PC-9 (cell line): ENCODE data around the gene OPHN1. TPM values are rescaled to one million over a fixed set of nuclear protein-coding genes. Genes with fewer than 3 reads are reported as not detected.
A peak's percentile ranks its signal among the peaks of the same experiment; 100 is the strongest.

Source experiments
- BruUV-seq: library from RNA; stranded (reverse); fragments of 400-500 nt; replicated peaks from 2 replicates; lab custom pipeline; 2021; lab: Mats Ljungman, UMichigan
- CTCF ChIA-PET: fragments of 300-600 bp; sonication (Branson Sonifier 250); formaldehyde crosslinking; loops from one replicate; lab custom pipeline; 2022; ENCODE audit warnings: antibody characterized with exemption; lab: Charles Lee
- POLR2A ChIA-PET: fragments of 300-600 bp; sonication (Branson Sonifier 250); formaldehyde crosslinking; loops from one replicate; lab custom pipeline; 2022; ENCODE audit warnings: antibody characterized with exemption; ENCODE audit not compliant: unreplicated experiment; lab: Charles Lee
- DNase-seq, 2 experiments: peaks; one replicate each; pipeline versions ENCODE4 v3.0.0 to v3.0.0-alpha.2; 2015 to 2022; ENCODE audit warnings: mixed read lengths in 1 of 2
- H2AFZ ChIP-seq: fragments of 200-600 bp; sonication (generic); 2 replicates; pipeline ENCODE4 v1.8.1; 2017; ENCODE audit warnings: antibody characterized with exemption
- H3F3A ChIP-seq: fragments of 200-600 bp; sonication (generic); 2 replicates; pipeline ENCODE4 v1.8.1; 2017; ENCODE audit warnings: antibody characterized with exemption, mild to moderate bottlenecking, low read depth; ENCODE audit not compliant: insufficient read depth
- H3K27ac ChIP-seq: fragments of 200-600 bp; sonication (generic); 2 replicates; pipeline ENCODE4 v1.6.1; 2016; ENCODE audit warnings: mixed run types
- H3K27me3 ChIP-seq: fragments of 200-600 bp; sonication (generic); 2 replicates; pipeline ENCODE4 v1.6.1; 2016; ENCODE audit warnings: low read depth, mixed run types; ENCODE audit not compliant: insufficient read depth
- H3K36me3 ChIP-seq: fragments of 200-600 bp; sonication (generic); 2 replicates; pipeline ENCODE4 v1.6.1; 2016; ENCODE audit warnings: low read depth, mixed run types
- H3K4me1 ChIP-seq: fragments of 200-600 bp; sonication (generic); replicated peaks from 2 replicates; pipeline ENCODE4 v1.6.1; 2016; ENCODE audit warnings: mixed run types; ENCODE audit not compliant: insufficient read depth
- H3K4me2 ChIP-seq: fragments of 200-600 bp; sonication (generic); 2 replicates; pipeline ENCODE4 v1.6.1; 2017; ENCODE audit warnings: mixed run types
- H3K4me3 ChIP-seq: fragments of 200-600 bp; sonication (generic); 2 replicates; pipeline ENCODE4 v1.6.1; 2016; ENCODE audit warnings: mixed run types
- H3K79me2 ChIP-seq: fragments of 200-600 bp; sonication (generic); 2 replicates; pipeline ENCODE4 v1.6.1; 2017; ENCODE audit warnings: low read depth, mixed run types
- H3K9me2 ChIP-seq: fragments of 200-600 bp; sonication (generic); 2 replicates; pipeline ENCODE4 v1.8.1; 2017; ENCODE audit warnings: mild to moderate bottlenecking; ENCODE audit not compliant: insufficient read depth
- H3K9me3 ChIP-seq: fragments of 200-600 bp; sonication (generic); 2 replicates; pipeline ENCODE4 v1.8.1; 2016; ENCODE audit warnings: low read depth; ENCODE audit not compliant: insufficient read depth
- H4K20me1 ChIP-seq: fragments of 200-600 bp; sonication (generic); 2 replicates; pipeline ENCODE4 v1.8.1; 2017; ENCODE audit not compliant: insufficient read depth
- EZH2 ChIP-seq: fragments of 200-600 bp; sonication (generic); IDR thresholded peaks from 2 replicates; pipeline ENCODE4 v1.8.0; 2017; ENCODE audit warnings: antibody characterized with exemption, low read depth
- intact Hi-C: fragments of 100-400 bp; cut with micrococcal nuclease; formaldehyde crosslinking; loops from one replicate; pipeline ENCODE4 v1.10.0; 2022; ENCODE audit not compliant: unreplicated experiment
- total RNA-seq: library from RNA; stranded (reverse); gene quantifications from 2 replicates; pipeline ENCODE4 v1.2.3, GENCODE V29; 2021
- TF ChIP-seq, protein P1 (sequence below): fragments of 200-600 bp; sonication (generic); conservative IDR thresholded peaks from 2 replicates; pipeline ENCODE4 v1.6.1; 2017; ENCODE audit warnings: mixed run types, antibody characterized with exemption, mild to moderate bottlenecking, moderate library complexity

The OPHN1 gene
- total RNA-seq, 1 experiment from 2014 or later = 9.3 TPM

DNA sequence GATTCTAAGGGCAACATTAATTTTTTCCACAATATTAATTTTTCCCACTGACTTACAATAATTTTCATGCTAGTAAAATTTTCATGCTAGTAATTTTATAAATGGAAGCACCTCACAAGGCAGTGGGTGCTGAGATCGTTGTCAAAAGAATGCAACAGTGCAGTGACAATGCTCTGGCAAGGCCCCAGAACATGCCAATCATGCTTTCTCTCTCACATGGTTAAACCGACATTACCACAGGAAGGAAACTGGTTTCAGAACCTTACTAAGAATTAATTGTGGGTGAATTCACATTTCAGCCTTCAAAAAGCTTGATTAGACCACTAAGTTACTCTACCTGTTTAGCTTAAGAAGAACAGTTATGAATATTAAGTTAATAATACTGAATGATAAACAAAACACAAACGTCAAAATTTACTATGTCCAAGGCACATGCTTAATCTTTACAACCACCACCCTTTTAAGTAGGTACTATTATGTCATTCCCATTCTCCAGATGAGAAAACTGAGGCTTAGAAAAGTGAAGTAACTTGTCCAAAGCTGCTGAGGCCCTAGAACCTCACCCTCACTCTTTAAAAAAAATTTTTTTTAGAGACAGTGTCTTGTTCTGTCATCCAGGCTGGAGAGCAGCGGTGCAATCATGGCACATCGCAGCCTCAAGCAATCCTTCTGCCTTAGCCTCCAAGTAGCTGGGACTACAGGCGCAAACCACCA is 10.0 kb upstream of the OPHN1 start:
- no peaks in the 10 kb centered on the region for H3K27me3 ChIP-seq
- CTCF ChIA-PET = no interaction called here
- H3K36me3 ChIP-seq = no peaks in the 10 kb centered on the region
- POLR2A ChIA-PET = no interaction called here
- H3K79me2 ChIP-seq = no peaks in the 10 kb centered on the region
- intact Hi-C loops = no loop called here
- no peak overlapping the region for H3K27ac ChIP-seq
- peaks cover under 1% of the 10 kb centered on the region; the same call in 1 of the 2 replicates for H3F3A ChIP-seq
- no TSS peak for BruUV-seq
- H3K9me3 ChIP-seq = no peaks in the 10 kb centered on the region
- H4K20me1 ChIP-seq = no peaks in the 10 kb centered on the region
- DNase-seq = peak; percentile 46 to 59
- H3K4me1 ChIP-seq = peaks cover 7% of the 10 kb centered on the region; the same call in 1 of the 2 replicates
- H3K9me2 ChIP-seq = no peaks in the 10 kb centered on the region
- H2AFZ ChIP-seq = no peak overlapping the region
- H3K4me2 ChIP-seq = no peak overlapping the region
- TF ChIP-seq, protein P1, sequence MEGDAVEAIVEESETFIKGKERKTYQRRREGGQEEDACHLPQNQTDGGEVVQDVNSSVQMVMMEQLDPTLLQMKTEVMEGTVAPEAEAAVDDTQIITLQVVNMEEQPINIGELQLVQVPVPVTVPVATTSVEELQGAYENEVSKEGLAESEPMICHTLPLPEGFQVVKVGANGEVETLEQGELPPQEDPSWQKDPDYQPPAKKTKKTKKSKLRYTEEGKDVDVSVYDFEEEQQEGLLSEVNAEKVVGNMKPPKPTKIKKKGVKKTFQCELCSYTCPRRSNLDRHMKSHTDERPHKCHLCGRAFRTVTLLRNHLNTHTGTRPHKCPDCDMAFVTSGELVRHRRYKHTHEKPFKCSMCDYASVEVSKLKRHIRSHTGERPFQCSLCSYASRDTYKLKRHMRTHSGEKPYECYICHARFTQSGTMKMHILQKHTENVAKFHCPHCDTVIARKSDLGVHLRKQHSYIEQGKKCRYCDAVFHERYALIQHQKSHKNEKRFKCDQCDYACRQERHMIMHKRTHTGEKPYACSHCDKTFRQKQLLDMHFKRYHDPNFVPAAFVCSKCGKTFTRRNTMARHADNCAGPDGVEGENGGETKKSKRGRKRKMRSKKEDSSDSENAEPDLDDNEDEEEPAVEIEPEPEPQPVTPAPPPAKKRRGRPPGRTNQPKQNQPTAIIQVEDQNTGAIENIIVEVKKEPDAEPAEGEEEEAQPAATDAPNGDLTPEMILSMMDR = no peak
- TF ChIP-seq EZH2 = no peak
- H3K4me3 ChIP-seq = no peak overlapping the region

- no TSS peak for BruUV-seq
- peak in 1 of 2 experiments; percentile 32 for DNase-seq
- Histone ChIP-seq H4K20me1 (no peaks in the 10 kb centered on the region), H2AFZ (no peak overlapping the region), H3K4me2 (no peak overlapping the region), H3K9me2 (no peaks in the 10 kb centered on the region), H3K27ac (no peak overlapping the region), H3F3A (peaks cover 5% of the 10 kb centered on the region; the same call in 1 of the 2 replicates), H3K9me3 (no peaks in the 10 kb centered on the region), H3K79me2 (no peaks in the 10 kb centered on the region), H3K4me1 (peaks cover 9% of the 10 kb centered on the region; the same call in 1 of the 2 replicates), H3K27me3 (no peaks in the 10 kb centered on the region), H3K36me3 (no peaks in the 10 kb centered on the region), H3K4me3 (no peak overlapping the region)
- TF ChIP-seq, protein P1 = no peak
- TF ChIP-seq EZH2 = no peak
- intact Hi-C loops = no loop called here
- ChIA-PET CTCF (no interaction called here), POLR2A (no interaction called here)
Measured at GRCh38 chrX:68440940-68441339, 7.6 kb upstream of the OPHN1 start.

GRCh38 chrX:68440442-68440841 is 7.1 kb upstream of the OPHN1 start:
- no TSS peak for BruUV-seq
- H3K4me3 ChIP-seq = no peak overlapping the region
- no peak for DNase-seq
- no peak overlapping the region for H3K4me2 ChIP-seq
- TF ChIP-seq, protein P1 = no peak
- no peak for TF ChIP-seq EZH2
- CTCF ChIA-PET = no interaction called here
- no peak overlapping the region for H3K27ac ChIP-seq
- no peaks in the 10 kb centered on the region for H3K9me3 ChIP-seq
- intact Hi-C loops = no loop called here
- POLR2A ChIA-PET = no interaction called here
- peaks cover 5% of the 10 kb centered on the region; the same call in 1 of the 2 replicates for H3F3A ChIP-seq
- no peaks in the 10 kb centered on the region for H4K20me1 ChIP-seq
- peaks cover 9% of the 10 kb centered on the region; the same call in 1 of the 2 replicates for H3K4me1 ChIP-seq
- H3K9me2 ChIP-seq = no peaks in the 10 kb centered on the region
- no peak overlapping the region for H2AFZ ChIP-seq
- no peaks in the 10 kb centered on the region for H3K36me3 ChIP-seq
- no peaks in the 10 kb centered on the region for H3K27me3 ChIP-seq
- H3K79me2 ChIP-seq = no peaks in the 10 kb centered on the region
